Activated naive CD4-positive, alpha-beta T cell treated with anti-CD3 and anti-CD28 coated beads, Interleukin-2, amount 10 ng/mL, durations not matched to agents 7 days and 5 days (primary cell): ENCODE results near the gene TERB1.

ENCODE experiments used
- CTCF ChIA-PET: fragments of 350-600 bp; sonication (Branson Sonifier 250); formaldehyde crosslinking; loops from one replicate; lab custom pipeline; 2021; ENCODE audit warnings: antibody characterized with exemption; lab: Charles Lee
- DNase-seq: peaks from one replicate; pipeline ENCODE4 v3.0.0-alpha.2; 2020
- H3K27ac Mint-ChIP-seq: one replicate; pipeline ENCODE4 v1.8.0; 2021; ENCODE audit warnings: mild to moderate bottlenecking, moderate library complexity, mixed read lengths
- H3K27me3 Mint-ChIP-seq: one replicate; pipeline ENCODE4 v1.8.0; 2021; ENCODE audit warnings: mild to moderate bottlenecking, mixed read lengths
- H3K36me3 Mint-ChIP-seq: one replicate; pipeline ENCODE4 v1.8.0; 2021; ENCODE audit warnings: mixed read lengths
- H3K4me1 Mint-ChIP-seq: one replicate; pipeline ENCODE4 v1.8.0; 2021; ENCODE audit warnings: mixed read lengths
- H3K4me3 Mint-ChIP-seq: one replicate; pipeline ENCODE4 v1.8.0; 2021; ENCODE audit warnings: mild to moderate bottlenecking, moderate library complexity, mixed read lengths
- H3K9me3 Mint-ChIP-seq: one replicate; pipeline ENCODE4 v1.8.0; 2021; ENCODE audit warnings: mixed read lengths

TERB1 gene

GRCh38 chr16:66728117-66728787 is 73.1 kb downstream of the TERB1 start:
- no peak for DNase-seq
- Mint-ChIP-seq H3K9me3 (no peaks in the 10 kb centered on the region), H3K27ac (peak overlapping the region; percentile 67), H3K4me3 (no peak overlapping the region), H3K27me3 (no peaks in the 10 kb centered on the region), H3K4me1 (peaks cover 2% of the 10 kb centered on the region), H3K36me3 (peaks cover 64% of the 10 kb centered on the region)
- CTCF ChIA-PET = interaction anchor here (0.6 to 7.4 kb wide), 10 partner anchors 11 to 427 kb away, joined by 3 to 85 read pairs (median 8); partner anchors contain the start of gene DYNC1LI2

GRCh38 chr16:66720766-66721165 is 80.6 kb downstream of the TERB1 start:
- Mint-ChIP-seq H3K4me1 (no peaks in the 10 kb centered on the region), H3K4me3 (no peak overlapping the region), H3K36me3 (peaks cover 34% of the 10 kb centered on the region), H3K27me3 (peaks cover 3% of the 10 kb centered on the region), H3K27ac (peak overlapping the region; percentile 11), H3K9me3 (no peaks in the 10 kb centered on the region)
- no peak for DNase-seq
- CTCF ChIA-PET = interaction anchor here (1.0 to 1.1 kb wide), 2 partner anchors 8 to 25 kb away, joined by 3 read pairs; no protein-coding TSS in a partner anchor

DNA sequence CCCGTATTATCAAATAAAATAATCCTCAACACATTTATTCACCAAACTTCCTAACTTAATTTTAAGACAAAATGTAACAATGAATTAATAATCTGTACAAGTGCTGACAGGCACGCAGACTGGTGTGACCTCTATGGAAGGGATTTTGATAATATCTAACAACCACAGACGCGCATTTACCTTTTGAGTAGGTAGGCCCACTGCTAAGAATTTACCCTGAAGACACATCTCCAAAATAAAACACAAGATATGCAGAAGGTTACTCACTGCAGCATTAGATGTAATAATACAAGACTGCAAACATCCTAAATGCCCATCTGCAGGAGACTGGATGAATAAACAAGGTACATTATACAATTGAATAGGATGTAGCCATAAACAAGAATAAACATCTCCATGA is 82.1 kb downstream of the TERB1 start:
- peaks cover 3% of the 10 kb centered on the region for H3K27me3 Mint-ChIP-seq
- H3K4me3 Mint-ChIP-seq = no peak overlapping the region
- no peaks in the 10 kb centered on the region for H3K4me1 Mint-ChIP-seq
- H3K27ac Mint-ChIP-seq = no peak overlapping the region
- no peak for DNase-seq
- CTCF ChIA-PET = no interaction called here
- no peaks in the 10 kb centered on the region for H3K9me3 Mint-ChIP-seq
- H3K36me3 Mint-ChIP-seq = peaks cover 23% of the 10 kb centered on the region

DNA sequence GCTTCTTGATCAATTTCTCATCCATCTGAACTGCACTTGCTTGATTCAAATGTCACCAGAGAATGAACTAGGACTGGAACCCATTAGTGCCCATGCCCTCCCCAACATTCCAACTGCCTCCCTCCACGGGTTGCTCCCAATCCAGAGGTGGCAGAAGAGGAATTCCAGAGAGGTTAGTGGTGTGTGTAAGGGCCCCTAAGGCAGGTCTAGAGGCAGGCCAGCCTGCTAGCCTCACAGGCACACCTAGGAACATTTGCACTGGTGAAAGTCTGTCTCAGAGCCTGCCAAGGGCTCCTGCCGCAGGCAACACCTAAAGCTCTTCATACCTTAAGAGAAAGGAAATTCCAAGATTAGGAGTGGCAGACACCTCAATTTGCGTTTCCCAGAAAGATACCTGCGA is 83.6 kb downstream of the TERB1 start:
- CTCF ChIA-PET = interaction anchor here (1.3 to 1.8 kb wide), 3 partner anchors 9 to 211 kb away, joined by 3 to 5 read pairs (median 3); no protein-coding TSS in a partner anchor
- peaks cover 6% of the 10 kb centered on the region for H3K27me3 Mint-ChIP-seq
- DNase-seq = no peak
- peaks cover 10% of the 10 kb centered on the region for H3K36me3 Mint-ChIP-seq
- H3K4me3 Mint-ChIP-seq = no peak overlapping the region
- H3K27ac Mint-ChIP-seq = no peak overlapping the region
- H3K9me3 Mint-ChIP-seq = no peaks in the 10 kb centered on the region
- no peaks in the 10 kb centered on the region for H3K4me1 Mint-ChIP-seq

GRCh38 chr16:66717112-66717675 is 84.2 kb downstream of the TERB1 start:
- Mint-ChIP-seq H3K4me3 (no peak overlapping the region), H3K9me3 (no peaks in the 10 kb centered on the region), H3K27me3 (peaks cover 11% of the 10 kb centered on the region), H3K4me1 (no peaks in the 10 kb centered on the region), H3K36me3 (peaks cover 10% of the 10 kb centered on the region), H3K27ac (no peak overlapping the region)
- CTCF ChIA-PET = interaction anchor here (1.3 to 1.8 kb wide), 5 partner anchors 10 to 310 kb away, joined by 3 to 5 read pairs (median 3); no protein-coding TSS in a partner anchor
- DNase-seq = peak; percentile 31

- Mint-ChIP-seq H3K4me3 (no peak overlapping the region), H3K27ac (no peak overlapping the region)
Observed at GRCh38 chr16:66714654-66715307, 86.6 kb downstream of the TERB1 start.

DNA sequence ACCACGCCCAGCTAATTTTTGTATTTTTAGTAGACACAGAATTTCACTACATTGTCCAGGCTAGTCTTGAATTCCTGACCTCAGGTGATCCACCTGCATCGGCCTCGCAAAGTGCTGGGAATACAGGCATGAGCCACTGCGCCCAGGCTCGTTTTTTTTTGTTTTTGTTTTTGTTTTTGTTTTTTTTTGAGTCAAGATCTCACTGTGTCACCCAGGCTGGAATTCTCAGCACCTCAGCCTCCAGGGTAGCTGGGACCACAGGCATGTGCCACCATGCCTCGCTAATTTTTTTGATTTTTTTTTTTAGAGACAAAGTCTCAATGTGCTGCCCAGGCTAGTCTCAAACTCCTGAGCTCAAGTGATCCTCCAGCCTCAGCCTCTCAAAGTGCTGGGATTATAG is 87.3 kb downstream of the TERB1 start:
- CTCF ChIA-PET = interaction anchor here (2.2 kb wide), 1 partner anchor 13 kb away, joined by 11 read pairs; no protein-coding TSS in a partner anchor
- Mint-ChIP-seq H3K4me1 (no peaks in the 10 kb centered on the region), H3K4me3 (no peak overlapping the region), H3K27me3 (peaks cover 18% of the 10 kb centered on the region), H3K27ac (no peak overlapping the region), H3K36me3 (peaks cover 5% of the 10 kb centered on the region), H3K9me3 (no peaks in the 10 kb centered on the region)
- no peak for DNase-seq

More at GRCh38 chr16:66714654-66715307, 86.6 kb downstream of the TERB1 start:
- H3K9me3 Mint-ChIP-seq = no peaks in the 10 kb centered on the region
- H3K4me1 Mint-ChIP-seq = no peaks in the 10 kb centered on the region
- DNase-seq = no peak
- H3K36me3 Mint-ChIP-seq = peaks cover 9% of the 10 kb centered on the region
- CTCF ChIA-PET = interaction anchor here (2.2 kb wide), 1 partner anchor 13 kb away, joined by 11 read pairs; no protein-coding TSS in a partner anchor
- peaks cover 18% of the 10 kb centered on the region for H3K27me3 Mint-ChIP-seq

DNA sequence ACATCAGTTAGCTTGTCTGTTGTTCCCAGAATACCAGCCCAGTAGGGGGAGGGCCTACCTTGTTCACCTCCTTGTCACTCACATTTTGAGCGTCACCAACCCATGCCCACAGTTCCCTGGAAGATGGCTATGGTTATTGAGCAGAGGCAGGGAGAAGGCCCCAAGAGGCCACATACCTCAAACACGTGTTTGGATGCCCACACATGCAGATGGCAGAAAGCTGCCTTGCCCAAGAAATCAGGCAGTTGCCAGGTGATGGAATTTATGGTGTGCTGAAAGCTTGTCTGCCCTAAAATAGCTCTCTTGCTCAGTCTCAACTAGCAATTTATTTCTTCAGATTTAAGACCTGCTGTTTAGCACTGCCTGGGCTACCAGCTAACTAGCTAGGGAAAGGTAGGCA is 88.3 kb downstream of the TERB1 start:
- peaks cover 1% of the 10 kb centered on the region for H3K36me3 Mint-ChIP-seq
- no peaks in the 10 kb centered on the region for H3K4me1 Mint-ChIP-seq
- H3K4me3 Mint-ChIP-seq = no peak overlapping the region
- H3K9me3 Mint-ChIP-seq = no peaks in the 10 kb centered on the region
- CTCF ChIA-PET = interaction anchor here (0.7 to 2.2 kb wide), 2 partner anchors 8 to 14 kb away, joined by 3 to 11 read pairs; no protein-coding TSS in a partner anchor
- H3K27ac Mint-ChIP-seq = no peak overlapping the region
- H3K27me3 Mint-ChIP-seq = peaks cover 23% of the 10 kb centered on the region
- DNase-seq = no peak

DNA sequence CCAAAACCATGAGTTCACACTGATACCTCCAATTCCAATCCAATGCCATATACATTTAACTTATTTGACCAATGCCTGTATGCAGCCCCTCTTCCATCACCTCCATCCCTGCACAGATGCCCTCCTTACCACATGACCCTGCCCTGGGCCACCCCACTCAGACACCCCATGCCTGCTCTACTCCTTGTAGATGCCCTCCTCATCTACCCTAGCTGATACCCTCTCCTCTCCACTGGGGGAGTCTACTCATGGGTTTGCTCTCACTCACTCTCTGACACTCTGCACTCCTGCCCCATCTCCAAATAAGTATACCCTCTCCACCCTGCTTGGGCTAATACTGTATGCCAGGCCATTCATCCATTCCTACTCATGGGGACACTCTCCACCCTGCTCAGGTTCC is 88.9 kb downstream of the TERB1 start:
- Mint-ChIP-seq H3K36me3 (no peaks in the 10 kb centered on the region), H3K27ac (no peak overlapping the region), H3K9me3 (no peaks in the 10 kb centered on the region), H3K4me1 (no peaks in the 10 kb centered on the region), H3K27me3 (peaks cover 29% of the 10 kb centered on the region), H3K4me3 (no peak overlapping the region)
- DNase-seq = no peak
- CTCF ChIA-PET = interaction anchor here (2.2 kb wide), 1 partner anchor 15 kb away, joined by 11 read pairs; no protein-coding TSS in a partner anchor

- Mint-ChIP-seq H3K27me3 (peaks cover 32% of the 10 kb centered on the region), H3K36me3 (no peaks in the 10 kb centered on the region), H3K9me3 (no peaks in the 10 kb centered on the region), H3K4me3 (no peak overlapping the region), H3K27ac (no peak overlapping the region), H3K4me1 (no peaks in the 10 kb centered on the region)
- no peak for DNase-seq
- CTCF ChIA-PET = no interaction called here
Observed at GRCh38 chr16:66711581-66711980, 89.8 kb downstream of the TERB1 start.

DNA sequence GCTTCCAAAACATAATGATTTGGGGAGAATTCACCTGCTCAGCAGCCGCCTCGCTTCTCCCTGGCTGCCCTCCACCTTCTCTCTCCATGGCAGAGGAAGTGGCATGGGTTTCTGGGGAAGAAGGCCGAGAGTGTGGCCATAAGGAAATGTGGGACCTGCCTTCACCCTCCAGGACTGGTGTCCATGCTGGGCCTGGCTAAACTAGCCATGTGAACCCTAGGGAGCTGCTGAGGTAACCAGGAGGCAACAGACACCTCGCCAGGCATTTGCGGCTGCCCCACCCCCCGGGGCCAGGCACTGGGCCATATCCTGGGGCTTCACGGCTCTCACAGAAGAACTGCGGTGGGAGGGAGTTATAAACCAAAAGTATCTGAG is 94.9 kb downstream of the TERB1 start:
- CTCF ChIA-PET = no interaction called here
- no peak overlapping the region for H3K27ac Mint-ChIP-seq
- DNase-seq = no peak
- H3K4me3 Mint-ChIP-seq = no peak overlapping the region
- H3K27me3 Mint-ChIP-seq = peaks cover 57% of the 10 kb centered on the region
- no peaks in the 10 kb centered on the region for H3K4me1 Mint-ChIP-seq
- no peaks in the 10 kb centered on the region for H3K36me3 Mint-ChIP-seq
- H3K9me3 Mint-ChIP-seq = no peaks in the 10 kb centered on the region

DNA sequence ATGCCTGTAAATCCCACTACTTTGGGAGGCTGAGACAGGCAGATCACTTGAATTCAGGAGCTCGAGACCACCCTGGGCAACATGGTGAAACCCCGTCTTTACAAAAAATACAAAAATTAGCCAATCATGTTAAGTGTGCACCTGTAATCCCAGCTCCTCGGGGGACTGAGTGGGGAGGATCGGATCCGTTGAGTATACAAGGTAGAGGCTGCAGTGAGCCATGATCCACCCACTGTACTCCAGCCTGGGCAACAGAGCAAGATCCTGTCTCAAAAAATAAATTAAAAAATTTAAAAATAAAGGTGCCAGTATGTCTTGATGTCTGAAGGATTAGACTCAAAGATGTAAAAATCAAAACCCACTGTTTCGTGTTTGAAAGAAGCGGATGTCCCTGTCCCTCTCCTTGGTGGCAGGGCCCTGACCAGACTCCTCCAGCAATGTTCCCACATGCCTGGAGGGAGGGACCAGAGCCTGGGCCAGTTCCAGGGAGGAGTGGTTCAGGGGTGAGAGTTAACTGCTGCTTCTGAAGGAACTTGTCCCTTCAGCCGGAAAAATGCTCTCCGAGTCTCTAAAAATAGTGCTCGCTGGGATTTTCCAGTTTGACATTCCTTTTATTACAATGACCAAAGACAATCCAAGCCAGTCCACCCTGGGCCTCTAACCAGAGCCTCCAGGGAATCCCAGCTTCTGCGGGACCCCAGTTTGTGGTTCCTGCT is 95.4 kb downstream of the TERB1 start:
- peaks cover 57% of the 10 kb centered on the region for H3K27me3 Mint-ChIP-seq
- peaks cover 2% of the 10 kb centered on the region for H3K4me1 Mint-ChIP-seq
- H3K27ac Mint-ChIP-seq = no peak overlapping the region
- no peak overlapping the region for H3K4me3 Mint-ChIP-seq
- H3K9me3 Mint-ChIP-seq = peaks cover under 1% of the 10 kb centered on the region
- DNase-seq = no peak
- no peaks in the 10 kb centered on the region for H3K36me3 Mint-ChIP-seq
- CTCF ChIA-PET = no interaction called here
